Measurements from ENCODE around the gene TSC2. TPM values are rescaled to one million over a fixed set of nuclear protein-coding genes. Genes with fewer than 3 reads are reported as not detected.

The TSC2 gene
- total and polyA plus RNA-seq, 9 of the 15 experiments (the other 6 are each of a cell fraction or from before 2014, with no cell fraction given): 1.3 to 68.1 (median 16.6) TPM

DNA sequence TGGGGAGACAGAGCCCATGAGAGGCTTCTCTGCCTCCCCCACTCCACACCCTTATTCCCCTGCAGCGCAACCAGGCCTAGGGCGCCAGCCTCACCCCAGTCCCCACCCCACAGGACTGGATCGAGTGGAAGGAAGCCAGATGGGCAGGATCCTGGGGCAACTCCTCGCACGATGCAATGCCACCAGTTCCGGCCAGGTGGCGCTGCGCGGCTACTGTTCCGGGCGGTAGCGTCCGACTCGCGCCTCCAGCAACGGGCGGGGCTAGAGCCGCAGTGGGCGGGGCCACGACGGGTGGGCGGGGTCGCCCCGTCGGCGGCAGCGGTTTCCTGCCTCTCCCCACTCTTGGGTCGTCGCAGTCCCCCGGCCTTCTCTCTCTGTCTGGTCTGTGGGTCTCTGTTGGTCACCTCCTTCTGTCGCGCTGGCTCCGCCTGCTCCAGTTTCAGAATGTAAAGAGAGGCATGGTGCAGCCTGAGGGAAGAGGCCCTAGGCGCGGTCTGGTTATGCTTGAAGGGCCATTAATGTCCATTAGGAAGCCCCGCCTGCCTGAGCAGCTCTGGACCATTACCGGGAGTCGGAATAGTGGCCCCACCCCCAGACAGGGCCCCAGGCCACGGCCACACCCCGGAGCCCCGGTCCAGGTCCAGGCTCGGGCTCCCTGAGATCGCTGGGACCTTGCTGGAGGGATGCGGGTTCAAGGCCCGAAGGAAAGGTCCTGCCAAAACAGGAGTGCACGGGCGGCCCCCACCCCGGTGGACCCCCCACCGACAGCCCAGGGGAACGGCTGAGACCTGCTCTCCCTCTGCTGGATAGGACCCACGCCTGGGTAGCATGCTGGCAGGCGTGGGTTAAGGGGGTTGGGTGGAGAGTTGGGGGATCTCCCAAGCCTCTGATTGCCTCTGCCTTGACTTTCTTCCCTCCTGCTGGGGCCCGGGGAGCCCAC is 24.4 kb upstream of the TSC2 start:
- Histone ChIP-seq H3K27ac (ENCODE audit: extremely low read depth, low read depth, low read length) (peak overlapping the region; percentile 76), H3K4me2 (ENCODE audit: insufficient read depth, low read length) (peak overlapping the region; percentile 87), H3K79me2 (ENCODE audit: control insufficient read depth, insufficient read depth, low read length) (peaks cover 15% of the 10 kb centered on the region), H3K36me3 (ENCODE audit: control insufficient read depth, insufficient read depth, low read length) (no peaks in the 10 kb centered on the region), H2AFZ (ENCODE audit: low read depth, low read length) (peak overlapping the region; percentile 99), H3K9ac (ENCODE audit: insufficient read depth in 1 of 2, low read depth in 2 of 2, low read length in 2 of 2) (peak overlapping the region; percentile 48 to 89; a peak in 3 of 4 replicates), H3K27me3 (ENCODE audit: control insufficient read depth in 2 of 2, insufficient read depth in 2 of 2, low read length in 2 of 2) (no peaks in the 10 kb centered on the region), H3K9me1 (ENCODE audit: control insufficient read depth, insufficient read depth, low read length) (no peaks in the 10 kb centered on the region), H3K4me3 (peak overlapping the region; percentile 41), H4K20me1 (replicated peaks; ENCODE audit: control insufficient read depth, insufficient read depth, low read length) (0 out of 2 replicates have a peak, but pooled peaks cover 7% of the 10 kb centered on the region), H3K9me3 (replicated peaks; ENCODE audit: control insufficient read depth, insufficient read depth, low read depth, low read length) (no peaks in the 10 kb centered on the region), H3K4me1 (replicated peaks in 1 of 2; ENCODE audit: control insufficient read depth in 2 of 2, insufficient read depth in 2 of 2, low read length in 2 of 2) (peaks cover 22 to 80% of the 10 kb centered on the region in 2 experiments; a peak in 4 of 5 replicates)
- DNase-seq (ENCODE audit: extremely low read depth in 1 of 4, low spot score in 3 of 4) (peak; percentile 90 to 96 (median 92)), FAIRE-seq (peak; percentile 94), ATAC-seq (peak; percentile 85)
- in situ Hi-C loops (cut with MboI): loop anchor here (5.0 kb wide), 1 partner anchor 119 kb away; no protein-coding TSS in a partner anchor
- WGBS (ENCODE audit: insufficient coverage, low coverage, missing lambda C conversion rate): 9% methylated on average over 30 of the region's 53 CpGs
- CTCF ChIA-PET (ENCODE audit: low intra/inter-chr PET ratio): interaction anchor here (0.7 to 2.1 kb wide), 5 partner anchors 24 to 132 kb away, joined by 3 to 15 read pairs (median 5); partner anchors contain the start of genes NTHL1, TRAF7 and TSC2
- POLR2A ChIA-PET: interaction anchor here (0.6 to 3.3 kb wide), 3 partner anchors 9 to 131 kb away, joined by 4 to 35 read pairs (median 4); partner anchors contain the start of gene TRAF7
- BruUV-seq (replicated peaks): no TSS peak
- intact Hi-C loops (cut with micrococcal nuclease): loop anchor here (1.0 to 5.0 kb wide), 2 partner anchors 117 to 244 kb away; partner anchors contain the start of gene RNPS1
- TF ChIP-seq ZFPM2 (CRISPR knock-in tag; IDR thresholded peaks at IDR 0.05) (no peak), POU5F1 (IDR thresholded peaks at IDR 0.05; ENCODE audit: borderline replicate concordance, low read depth, low read length, partially characterized antibody) (no peak), ZNF609 (CRISPR knock-in tag; IDR thresholded peaks at IDR 0.05; ENCODE audit: borderline replicate concordance) (0 out of 2 replicates have a peak, but pooled peaks have one; percentile 34), CREB1 (IDR thresholded peaks at IDR 0.05) (peak; percentile 14; the same call in 1 of the 2 replicates), CREB1 (CRISPR knock-in tag; IDR thresholded peaks at IDR 0.05) (peak; percentile 81)

Data from K562 (cell line).